Endothelial cell of umbilical vein (primary cell): ENCODE data around the gene KREMEN1. TPM values are rescaled to one million over a fixed set of nuclear protein-coding genes. Genes with fewer than 3 reads are reported as not detected.
A peak's percentile ranks its signal among the peaks of the same experiment; 100 is the strongest.

ENCODE experiments used
- Bru-seq: library from RNA; stranded (reverse); fragments of 400-500 nt; gene quantifications from one replicate; lab custom pipeline; 2021; lab: Mats Ljungman, UMichigan
- BruChase-seq, 2 experiments: library from RNA; stranded (reverse); fragments of 400-500 nt; gene quantifications; one replicate each; lab custom pipeline; 2021; lab: Mats Ljungman, UMichigan
- BruUV-seq: library from RNA; stranded (reverse); fragments of 400-500 nt; replicated peaks from 2 replicates; lab custom pipeline; 2021; lab: Mats Ljungman, UMichigan
- CTCF ChIA-PET: fragments of 300-600, 350-600 bp; sonication (Branson Sonifier 250); formaldehyde crosslinking; loops from one replicate; lab custom pipeline; 2021; ENCODE audit warnings: antibody characterized with exemption, inconsistent platforms; lab: Charles Lee
- POLR2A ChIA-PET: fragments of 300-600, 350-600 bp; sonication (Branson Sonifier 250); formaldehyde crosslinking; loops from one replicate; lab custom pipeline; 2021; ENCODE audit warnings: antibody characterized with exemption, inconsistent platforms; lab: Charles Lee
- DNase-seq: peaks from one replicate; pipeline ENCODE4 v3.0.0-alpha.2; 2011; ENCODE audit warnings: low read depth, low spot score
- FAIRE-seq: peaks from 2 replicates; lab custom pipeline; 2011; peaks lifted over from hg19 to GRCh38; lab: Jason Lieb, UNC
- H2AFZ ChIP-seq: 2 replicates; pipeline ENCODE4 v1.6.0; 2012; ENCODE audit warnings: low read depth, low read length, control low read depth, inconsistent platforms
- H3K27ac ChIP-seq: 2 replicates; pipeline ENCODE4 v1.5.1; 2011; ENCODE audit warnings: low read depth, mild to moderate bottlenecking, control low read depth, low read length, moderate library complexity; ENCODE audit not compliant: insufficient read depth
- H3K27me3 ChIP-seq, 2 experiments: 2 replicates each; pipeline versions ENCODE4 v1.6.0 to v1.6.1; 2011; ENCODE audit warnings: low read length in 2 of 2, mixed read lengths in 1 of 2; ENCODE audit not compliant: control insufficient read depth in 2 of 2, insufficient read depth in 2 of 2
- H3K36me3 ChIP-seq, 2 experiments: 2 replicates in 1 of 2; 3 replicates in 1 of 2; pipeline ENCODE4 v1.5.1; 2011; ENCODE audit warnings: low read length in 2 of 2, mild to moderate bottlenecking in 1 of 2, moderate library complexity in 1 of 2; ENCODE audit not compliant: control insufficient read depth in 2 of 2, insufficient read depth in 2 of 2; ENCODE audit errors: extremely low read depth in 1 of 2
- H3K4me1 ChIP-seq: 3 replicates; pipeline ENCODE4 v1.5.1; 2011; ENCODE audit warnings: mild to moderate bottlenecking, low read length; ENCODE audit not compliant: control insufficient read depth, insufficient read depth; ENCODE audit errors: extremely low read depth
- H3K4me2 ChIP-seq: 2 replicates; pipeline ENCODE4 v1.6.1; 2011; ENCODE audit warnings: low read length, control low read depth, mixed read lengths; ENCODE audit not compliant: insufficient read depth
- H3K4me3 ChIP-seq, 3 experiments: fragments of 200-600 bp in 1 of 3; sonication (generic), shearing (Covaris generic) in 1 of 3; replicated peaks in 1 of 3; 2 replicates each; pipeline ENCODE4 v1.5.1; 2011 to 2016; ENCODE audit warnings: control low read depth in 3 of 3, low read length in 3 of 3, mild to moderate bottlenecking in 2 of 3, inconsistent platforms in 1 of 3, low read depth in 1 of 3, moderate library complexity in 1 of 3; ENCODE audit not compliant: insufficient read depth in 1 of 3
- H3K79me2 ChIP-seq: 2 replicates; pipeline ENCODE4 v1.6.0; 2012; ENCODE audit warnings: low read length, inconsistent platforms; ENCODE audit not compliant: control insufficient read depth, insufficient read depth
- H3K9ac ChIP-seq: replicated peaks from 2 replicates; pipeline ENCODE3; 2011; ENCODE audit warnings: low read length, control low read depth; ENCODE audit not compliant: insufficient read depth; ENCODE audit errors: extremely low read depth
- H3K9me1 ChIP-seq: replicated peaks from 3 replicates; pipeline ENCODE4 v1.6.0; 2011; ENCODE audit warnings: mild to moderate bottlenecking, low read length; ENCODE audit not compliant: control insufficient read depth, insufficient read depth; ENCODE audit errors: extremely low read depth
- H3K9me3 ChIP-seq: replicated peaks from 2 replicates; pipeline ENCODE4 v1.5.1; 2012; ENCODE audit warnings: low read length, inconsistent platforms; ENCODE audit not compliant: control insufficient read depth, insufficient read depth
- H4K20me1 ChIP-seq: replicated peaks from 2 replicates; pipeline ENCODE3; 2011; ENCODE audit warnings: mild to moderate bottlenecking, low read length; ENCODE audit not compliant: control insufficient read depth, insufficient read depth; ENCODE audit errors: extremely low read depth
- CTCF ChIP-seq, 2 donors: IDR thresholded peaks; 1 replicate in 1 of 2; 2 replicates in 1 of 2; pipeline ENCODE4 v1.5.1; 2011; ENCODE audit warnings: low read length in 2 of 2, mild to moderate bottlenecking in 2 of 2, moderate library complexity in 2 of 2, control low read depth in 1 of 2, inconsistent platforms in 1 of 2, low read depth in 1 of 2; ENCODE audit not compliant: insufficient read depth in 1 of 2; ENCODE audit errors: extremely low read depth in 1 of 2
- EZH2 ChIP-seq: IDR thresholded peaks from 2 replicates; pipeline ENCODE4 v1.6.1; 2012; ENCODE audit warnings: borderline replicate concordance, low read depth, mild to moderate bottlenecking, moderate library complexity, low read length, inconsistent platforms; ENCODE audit not compliant: severe bottlenecking
- FOS ChIP-seq: IDR thresholded peaks from 2 replicates; pipeline ENCODE4 v1.6.1; 2011; ENCODE audit warnings: mild to moderate bottlenecking, low read length, moderate library complexity, borderline replicate concordance; ENCODE audit not compliant: insufficient read depth
- GATA2 ChIP-seq: IDR thresholded peaks from 2 replicates; pipeline ENCODE4 v1.7.0; 2011; ENCODE audit warnings: low read depth, mild to moderate bottlenecking, moderate library complexity, mixed read lengths, low read length; ENCODE audit not compliant: insufficient read length, insufficient read depth
- JUN ChIP-seq: IDR thresholded peaks from 2 replicates; pipeline ENCODE4 v1.6.1; 2011; ENCODE audit warnings: borderline replicate concordance, low read depth; ENCODE audit not compliant: insufficient read length, insufficient read depth
- MAX ChIP-seq: IDR thresholded peaks from 2 replicates; pipeline ENCODE4 v1.6.1; 2011; ENCODE audit not compliant: insufficient read depth, insufficient read length
- MYC ChIP-seq: IDR thresholded peaks from one replicate; pipeline ENCODE4 v1.6.1; 2011; ENCODE audit warnings: mild to moderate bottlenecking, low read depth, low read length
- POLR2A ChIP-seq: IDR thresholded peaks from 2 replicates; pipeline ENCODE4 v1.6.1; 2012; ENCODE audit warnings: low read depth, mild to moderate bottlenecking, control low read depth, low read length
- POLR2AphosphoS5 ChIP-seq: IDR thresholded peaks from 2 replicates; pipeline ENCODE4 v1.6.1; 2012; ENCODE audit warnings: low read depth, mild to moderate bottlenecking, control low read depth, low read length, moderate library complexity; ENCODE audit not compliant: insufficient read depth
- dilution Hi-C: fragments of 300-500 bp; cut with MboI; formaldehyde crosslinking; loops from one replicate; pipeline ENCODE4 v1.15.0; 2019; ENCODE audit warnings: low sequenced_read_pairs; ENCODE audit not compliant: extremely low pct_ligation_motif_present
- intact Hi-C: fragments of 100-400 bp; cut with micrococcal nuclease; formaldehyde crosslinking; loops from one replicate; pipeline ENCODE4 v1.10.0; 2022
- long read RNA-seq: library from polyadenylated mRNA; stranded (forward); transcript quantifications from one replicate; pipeline ENCODE4 v2.0.0, GENCODE V29; 2021
- polyA minus RNA-seq, 3 experiments: library from RNA; depleted of rRNA, polyadenylated mRNA; stranded (reverse); fragments of >200 nt; gene quantifications; 1 replicate in 1 of 3; 2 replicates in 2 of 3; pipeline ENCODE4 v1.2.3, GENCODE V29; 2011
- polyA plus RNA-seq, 4 experiments: library from polyadenylated mRNA; depleted of rRNA in 3 of 4; stranded (reverse) in 3 of 4; unstranded in 1 of 4; fragments of >200 nt; gene quantifications; 2 replicates each; pipeline versions ENCODE4 v1.2.1 to v1.2.3, GENCODE V29; 2011 to 2012; ENCODE audit warnings: missing spikeins in 1 of 4
- total RNA-seq: library from RNA; stranded (reverse); gene quantifications from 2 replicates; pipeline ENCODE4 v1.2.3, GENCODE V29; 2021

The KREMEN1 gene
- total RNA-seq (0.99 and 1.1 TPM in 2 replicates), polyA plus RNA-seq (0.58 and 0.81 TPM in 2 replicates), polyA minus RNA-seq (0.24 and 0.47 TPM in 2 replicates), Bru-seq, nascent RNA (percentile 24 among the genes with signal in this experiment), BruChase-seq, experiment 1, labeled RNA remaining after a 6-hour chase (percentile 17 among the genes with signal in this experiment), BruChase-seq, experiment 2, labeled RNA remaining after a 2-hour chase (percentile 18 among the genes with signal in this experiment)
- 0.32 and 0.39 TPM in 2 replicates for polyA plus RNA-seq (2011; cell fraction: cytosol; rRNA removed)
- polyA plus RNA-seq (2011; cell fraction: nucleus; rRNA removed): 0.24 and 0.46 TPM in 2 replicates
- 0.47 and 1.2 TPM in 2 replicates for polyA plus RNA-seq (2012)
- 0.41 TPM for polyA minus RNA-seq (2011; cell fraction: cytosol; rRNA and poly(A)+ RNA removed)
- 0.05 and 0.10 TPM in 2 replicates for polyA minus RNA-seq (2011; cell fraction: nucleus; rRNA and poly(A)+ RNA removed)
- long read RNA-seq, full-length matches to known transcripts: 1 of 2 reads
- long read RNA-seq, partial matches to known transcripts: 0 of 2 reads
- long read RNA-seq, other reads (novel, unspliced or antisense): 1 of 2 reads

GRCh38 chr22:29072979-29073617, at the start of gene KREMEN1:
Gene KREMEN1 (plus strand): TSS chr22:29073035. CDS start chr22:29073131, 96 bp downstream.
- POLR2A ChIA-PET: no interaction called here
- Histone ChIP-seq H3K9me1 (no peaks in the 10 kb centered on the region), H3K27me3 (peaks cover 39 to 40% of the 10 kb centered on the region in 2 experiments), H3K4me1 (peaks cover 8% of the 10 kb centered on the region), H3K27ac (no peak within 1 kb of the TSS), H3K36me3 (no peaks in the 10 kb centered on the region), H4K20me1 (no peaks in the 10 kb centered on the region), H3K4me3 (peak within 1 kb of the TSS; percentile 20 to 46 (median 46)), H3K4me2 (peak within 1 kb of the TSS; percentile 76), H3K9ac (no peak within 1 kb of the TSS), H3K9me3 (no peaks in the 10 kb centered on the region), H2AFZ (peak within 1 kb of the TSS; percentile 68), H3K79me2 (no peaks in the 10 kb centered on the region)
- no peak for DNase-seq
- intact Hi-C loops: no loop called here
- TF ChIP-seq GATA2 (no peak), MYC (no peak), POLR2A (no peak), CTCF (IDR thresholded peaks at IDR 0.05; ENCODE audit: extremely low read depth in 1 of 2, insufficient read depth in 1 of 2, low read depth in 1 of 2, low read length in 2 of 2) (no peak), MAX (no peak), POLR2AphosphoS5 (no peak), FOS (no peak), EZH2 (no peak), JUN (no peak)
- FAIRE-seq: no peak
- BruUV-seq: no TSS peak
- dilution Hi-C loops: no loop called here
- CTCF ChIA-PET: interaction anchor here (0.6 to 1.3 kb wide), 6 partner anchors 9 to 218 kb away, joined by 3 to 6 read pairs (median 3); no protein-coding TSS in a partner anchor
